Erythroblast (primary cell): ENCODE measurements around the gene KIF3C.
"Not testable (repeated sequence)": the region's sequence is repeated elsewhere in the genome, so short reads cannot be mapped to it uniquely, and the experiment has no call there.

ENCODE experiments used
- DNase-seq, 2 experiments: peaks; one replicate each; lab custom pipeline; 2025; lab: John Stamatoyannopoulos, UW
- GATA1 ChIP-seq: IDR thresholded peaks from 2 replicates; pipeline ENCODE4 v1.6.1; 2011; ENCODE audit warnings: low read depth, mild to moderate bottlenecking, control low read depth, low read length, moderate library complexity
- POLR2A ChIP-seq: IDR thresholded peaks from 2 replicates; pipeline ENCODE4 v1.6.1; 2011; ENCODE audit warnings: mild to moderate bottlenecking, low read length

The KIF3C gene

GRCh38 chr2:25926984-25927756 lies 55.1 kb downstream of the KIF3C start:
- TF ChIP-seq GATA1 (no peak), POLR2A (no peak)

DNA sequence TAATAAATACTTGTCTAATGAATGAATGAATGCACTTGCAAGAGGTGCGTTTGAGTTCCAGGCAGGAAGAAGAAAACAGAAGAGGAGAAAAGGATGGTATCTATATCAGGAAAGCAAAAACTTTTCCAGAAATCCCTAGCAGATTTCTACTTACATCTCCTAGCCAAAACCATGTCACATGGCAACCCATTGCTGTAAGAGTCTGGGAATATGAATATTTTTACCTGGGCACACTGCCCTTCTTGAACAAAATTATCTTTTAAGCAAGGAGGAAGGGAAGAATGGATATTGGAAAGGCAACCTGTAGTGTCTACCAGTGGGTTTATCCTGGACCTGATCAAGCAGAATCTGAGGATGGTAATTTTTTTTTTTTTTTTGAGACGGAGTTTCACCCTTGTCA lies 59.8 kb downstream of the KIF3C start:
- DNase-seq: no peak
- TF ChIP-seq POLR2A (no peak), GATA1 (no peak)

More at GRCh38 chr2:25926984-25927756, 55.1 kb downstream of the KIF3C start:
- no peak for DNase-seq

- TF ChIP-seq POLR2A (no peak), GATA1 (no peak)
- no peak for DNase-seq
Observed at GRCh38 chr2:25920786-25921415, 61.4 kb downstream of the KIF3C start.

- TF ChIP-seq POLR2A (no peak), GATA1 (no peak)
- DNase-seq: no peak
Observed at GRCh38 chr2:25920336-25920735, 62.0 kb downstream of the KIF3C start.

GRCh38 chr2:25917832-25918231 lies 64.5 kb downstream of the KIF3C start:
- no peak for DNase-seq
- TF ChIP-seq GATA1 (no peak), POLR2A (no peak)

DNA sequence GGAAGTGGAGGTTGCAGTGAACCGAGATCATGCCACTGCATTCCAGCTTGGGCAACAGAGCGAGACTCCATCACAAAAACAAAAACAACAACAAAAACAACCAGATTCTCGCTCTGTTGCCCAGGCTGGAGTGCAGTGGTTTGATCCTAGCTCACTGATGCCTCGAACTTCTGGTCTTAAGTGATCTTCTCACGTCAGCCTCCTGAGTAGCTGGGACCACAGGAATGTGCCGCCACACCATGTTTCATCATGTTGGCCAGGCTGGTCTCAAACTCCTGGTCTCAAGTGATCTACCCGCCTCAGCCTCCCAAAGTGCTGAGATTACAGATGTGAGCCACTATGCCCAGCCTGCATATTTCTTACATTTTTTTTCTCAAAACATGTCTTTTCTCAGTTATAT lies 64.9 kb downstream of the KIF3C start:
- DNase-seq: not testable (repeated sequence)

DNA sequence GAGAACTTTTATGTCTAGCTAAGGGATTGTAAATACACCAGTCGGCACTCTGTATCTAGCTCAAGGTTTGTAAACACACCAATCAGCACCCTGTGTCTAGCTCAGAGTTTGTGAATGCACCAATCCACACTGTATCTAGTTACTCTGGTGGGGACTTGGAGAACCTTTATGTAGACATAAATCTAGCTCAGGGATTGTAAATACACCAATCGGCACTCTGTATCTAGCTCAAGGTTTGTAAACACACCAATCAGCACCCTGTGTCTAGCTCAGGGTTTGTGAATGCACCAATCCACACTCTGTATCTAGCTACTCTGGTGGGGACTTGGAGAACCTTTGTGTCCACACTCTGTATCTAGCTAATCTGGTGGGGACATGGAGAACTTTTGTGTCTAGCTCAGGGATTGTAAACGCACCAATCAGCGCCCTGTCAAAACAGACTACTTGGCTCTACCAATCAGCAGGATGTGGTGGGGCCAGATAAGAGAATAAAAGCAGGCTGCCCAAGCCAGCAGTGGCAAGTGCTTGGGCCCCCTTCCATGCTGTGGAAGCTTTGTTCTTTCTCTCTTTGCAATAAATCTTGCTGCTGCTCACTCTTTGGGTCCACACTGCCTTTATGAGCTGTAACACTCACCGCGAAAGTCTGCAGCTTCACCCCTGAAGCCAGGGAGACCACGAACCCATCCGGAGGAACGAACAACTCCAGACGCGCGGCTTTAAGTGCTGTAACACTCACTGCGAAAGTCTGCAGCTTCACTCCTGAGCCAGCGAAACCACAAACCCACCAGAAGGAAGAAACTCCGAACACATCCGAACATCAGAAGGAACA lies 66.1 kb downstream of the KIF3C start:
- peak; percentile 15 to 47 for DNase-seq

DNA sequence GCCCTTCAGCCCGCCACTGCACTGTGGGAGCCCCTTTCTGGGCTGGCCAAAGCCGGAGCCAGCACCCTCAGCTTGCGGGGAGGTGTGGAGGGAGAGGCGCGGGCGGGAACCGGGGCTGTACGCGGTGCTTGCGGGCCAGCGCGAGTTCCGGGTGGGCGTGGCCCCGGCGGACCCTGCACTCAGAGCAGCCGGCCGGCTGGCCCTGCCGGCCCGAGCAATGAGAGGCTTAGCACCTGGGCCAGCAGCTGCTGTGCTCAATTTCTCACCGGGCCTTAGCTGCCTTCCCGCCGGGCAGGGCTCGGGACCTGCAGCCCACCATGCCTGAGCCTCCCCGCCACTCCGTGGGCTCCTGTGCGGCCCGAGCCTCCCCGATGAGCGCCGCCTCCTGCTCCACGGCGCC lies 66.9 kb downstream of the KIF3C start:
- not testable (repeated sequence) for DNase-seq

- DNase-seq: not testable (repeated sequence)
Observed at GRCh38 chr2:25913696-25913973, 68.7 kb downstream of the KIF3C start.

- TF ChIP-seq POLR2A (no peak), GATA1 (no peak)
- DNase-seq: no peak
Observed at GRCh38 chr2:25912851-25913695, 69.2 kb downstream of the KIF3C start.

DNA sequence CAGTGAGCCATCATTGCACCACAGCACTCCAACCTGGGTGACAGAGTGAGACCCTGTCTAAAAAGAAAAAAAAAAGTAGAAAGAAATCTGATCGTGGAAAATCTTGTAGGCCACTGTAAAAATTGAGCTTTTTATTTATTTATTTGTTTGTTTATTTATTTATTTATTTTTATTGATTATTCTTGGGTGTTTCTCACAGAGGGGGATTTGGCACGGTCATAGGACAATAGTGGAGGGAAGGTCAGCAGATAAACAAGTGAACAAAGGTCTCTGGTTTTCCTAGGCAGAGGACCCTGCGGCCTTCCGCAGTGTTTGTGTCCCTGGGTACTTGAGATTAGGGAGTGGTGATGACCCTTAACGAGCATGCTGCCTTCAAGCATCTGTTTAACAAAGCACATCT lies 72.7 kb downstream of the KIF3C start:
- DNase-seq: not testable (repeated sequence)

DNA sequence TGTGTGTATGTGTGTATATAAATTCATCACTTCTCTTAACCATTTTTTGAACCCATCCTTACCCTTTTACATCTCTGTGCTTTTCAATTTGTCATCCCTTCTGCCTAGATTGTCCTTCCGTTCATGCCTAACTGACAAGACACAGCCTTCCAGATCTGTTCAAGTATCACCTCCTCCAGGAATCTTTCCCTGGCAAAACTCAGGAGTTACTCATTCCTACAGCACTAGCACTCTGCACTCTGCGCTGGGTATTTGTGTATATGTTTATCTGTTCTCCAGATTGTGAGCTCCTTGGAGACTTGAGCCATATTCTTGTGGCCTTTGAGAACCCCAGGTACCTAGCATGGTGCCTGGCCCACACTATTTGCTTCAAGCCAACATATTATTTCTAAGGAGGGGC lies 77.2 kb downstream of the KIF3C start:
- TF ChIP-seq POLR2A: no peak
- TF ChIP-seq GATA1: no peak
- DNase-seq: no peak

GRCh38 chr2:25903216-25903776 lies 79.0 kb downstream of the KIF3C start:
- peak in 1 of 2 experiments; percentile 34 for DNase-seq

DNA sequence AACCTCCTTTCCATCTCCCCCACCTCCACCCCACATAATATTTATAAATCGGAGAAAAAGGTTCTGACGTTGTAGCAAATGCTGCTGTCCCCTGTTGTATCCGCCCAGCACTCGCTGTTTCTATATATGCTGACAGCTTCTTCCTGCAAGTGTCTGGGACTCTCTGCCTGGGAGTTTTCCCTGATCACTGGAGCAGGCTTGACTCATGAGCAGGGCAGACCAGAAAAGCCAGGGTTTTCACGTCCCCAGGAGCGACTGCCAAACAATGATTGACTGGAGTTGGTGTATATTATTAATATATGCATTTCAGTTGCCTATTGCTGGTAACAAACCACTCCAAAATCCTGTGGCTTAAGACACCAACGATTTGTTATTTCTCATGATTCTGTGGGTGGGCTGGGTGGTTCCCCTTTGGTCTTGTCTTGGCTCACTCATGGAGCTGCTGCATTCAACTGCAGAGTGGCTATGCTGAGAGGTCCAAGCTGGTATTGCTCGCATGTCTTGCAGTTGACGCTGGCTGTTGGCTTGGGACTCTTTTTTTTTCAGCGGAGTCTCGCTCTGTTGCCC lies 82.8 kb downstream of the KIF3C start:
- no peak for TF ChIP-seq POLR2A
- no peak for TF ChIP-seq GATA1
- no peak for DNase-seq

More at GRCh38 chr2:25903216-25903776, 79.0 kb downstream of the KIF3C start:
- TF ChIP-seq GATA1 (no peak), POLR2A (no peak)
